Measurements from ENCODE around the gene SERGEF.

DNA sequence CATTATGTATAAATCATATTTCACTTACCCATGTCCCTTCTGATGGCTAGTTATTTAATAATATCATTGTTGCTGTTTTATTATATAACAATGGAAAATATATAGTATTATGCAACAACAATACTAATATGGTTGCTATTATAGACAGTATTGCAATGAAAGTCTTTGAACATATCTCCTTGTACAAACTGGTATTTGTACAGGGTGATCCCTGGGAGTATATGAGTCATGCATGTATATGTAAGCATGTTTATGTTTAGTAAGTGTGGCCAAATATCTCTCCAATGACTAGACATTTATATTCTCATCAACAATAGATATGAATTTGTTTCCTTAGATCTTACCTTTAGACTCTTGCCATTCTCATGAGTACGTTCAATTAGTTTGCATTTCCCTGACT, 222.4 kb downstream of the SERGEF start:
- TF ChIP-seq EZH2 (IDR thresholded peaks at IDR 0.05; ENCODE audit: insufficient read depth, poor library complexity, severe bottlenecking) (no peak), EZH2phosphoT487 (IDR thresholded peaks at IDR 0.05; ENCODE audit: insufficient read depth, low read depth) (no peak)
